Ishikawa (cell line): Measurements from ENCODE around the gene MCOLN3.

Experiments used
- CEBPB ChIP-seq: IDR thresholded peaks from 2 replicates; pipeline ENCODE4 v1.6.1; 2012
- CREB1 ChIP-seq: IDR thresholded peaks from 2 replicates; pipeline ENCODE4 v1.6.1; 2012; ENCODE audit warnings: low read depth
- EGR1 ChIP-seq: IDR thresholded peaks from 2 replicates; pipeline ENCODE4 v1.6.1; 2012
- EP300 ChIP-seq: IDR thresholded peaks from 2 replicates; pipeline ENCODE4 v1.6.1; 2012; ENCODE audit warnings: borderline replicate concordance
- FOXM1 ChIP-seq: IDR thresholded peaks from 2 replicates; pipeline ENCODE4 v1.6.1; 2012; ENCODE audit warnings: low read depth, borderline replicate concordance
- NFIC ChIP-seq: IDR thresholded peaks from 2 replicates; pipeline ENCODE4 v1.6.1; 2012
- RAD21 ChIP-seq: IDR thresholded peaks from 2 replicates; pipeline ENCODE4 v1.6.1; 2012; ENCODE audit warnings: low read depth
- REST ChIP-seq: IDR thresholded peaks from 2 replicates; pipeline ENCODE4 v1.6.1; 2012; ENCODE audit warnings: low read depth, mild to moderate bottlenecking
- TAF1 ChIP-seq: IDR thresholded peaks from 2 replicates; pipeline ENCODE4 v1.6.1; 2012; ENCODE audit warnings: low read depth, mild to moderate bottlenecking
- TCF12 ChIP-seq: IDR thresholded peaks from 2 replicates; pipeline ENCODE4 v1.6.1; 2012; ENCODE audit warnings: low read depth
- TEAD4 ChIP-seq: IDR thresholded peaks from 2 replicates; pipeline ENCODE4 v1.6.1; 2012
- YY1 ChIP-seq: IDR thresholded peaks from 2 replicates; pipeline ENCODE4 v1.6.1; 2012; ENCODE audit warnings: low read depth
- ZBTB7A ChIP-seq: IDR thresholded peaks from 2 replicates; pipeline ENCODE4 v1.6.1; 2012; ENCODE audit warnings: low read depth
- TF ChIP-seq, protein P1 (sequence below): IDR thresholded peaks from 2 replicates; pipeline ENCODE4 v1.6.1; 2012
- TF ChIP-seq, protein P2 (sequence below): IDR thresholded peaks from 2 replicates; pipeline ENCODE4 v1.6.1; 2012

MCOLN3 gene

DNA sequence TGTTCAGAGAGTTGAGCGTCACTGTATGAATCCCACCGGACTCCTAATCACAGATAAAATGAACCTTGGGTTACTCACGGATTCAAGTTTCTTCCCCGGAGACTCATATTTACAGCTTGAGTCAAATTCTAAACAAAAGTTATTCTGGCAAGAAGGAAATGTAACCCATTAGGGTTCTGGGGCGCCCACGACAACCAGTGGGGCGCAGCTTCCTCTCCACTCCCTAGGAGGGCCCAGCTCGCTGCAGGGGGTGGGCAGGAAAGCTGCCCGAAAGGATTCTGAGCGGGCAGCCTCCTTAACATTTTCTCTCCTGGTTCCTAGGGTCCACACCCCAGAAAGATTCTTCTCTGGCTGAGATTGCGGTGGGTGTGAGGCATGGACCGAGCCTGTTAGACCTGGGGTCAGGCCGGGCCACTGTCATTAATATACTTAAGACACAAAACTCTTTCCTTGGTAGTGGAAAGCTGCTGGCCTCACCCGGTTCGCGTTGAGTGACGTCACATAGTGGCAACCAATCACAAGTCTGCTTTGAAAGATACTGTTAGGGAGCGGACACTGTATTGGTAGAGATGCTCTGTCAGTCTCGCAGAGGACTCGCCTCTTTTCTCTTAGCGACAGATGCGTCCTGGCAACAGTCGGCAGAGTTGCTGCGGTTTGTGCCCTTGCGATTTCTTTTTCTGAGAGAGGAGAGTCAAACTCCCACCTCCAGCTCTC lies 13.6 kb upstream of the MCOLN3 start:
- TF ChIP-seq CREB1, result peak; percentile 71
- TF ChIP-seq, protein P1, sequence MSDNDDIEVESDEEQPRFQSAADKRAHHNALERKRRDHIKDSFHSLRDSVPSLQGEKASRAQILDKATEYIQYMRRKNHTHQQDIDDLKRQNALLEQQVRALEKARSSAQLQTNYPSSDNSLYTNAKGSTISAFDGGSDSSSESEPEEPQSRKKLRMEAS, result no peak
- 0 out of 2 replicates have a peak, but pooled peaks have one; percentile 10 for TF ChIP-seq FOXM1
- TF ChIP-seq YY1, result no peak
- no peak for TF ChIP-seq TEAD4
- TF ChIP-seq TCF12, result no peak
- no peak for TF ChIP-seq CEBPB
- TF ChIP-seq EGR1, result no peak
- TF ChIP-seq, protein P2, sequence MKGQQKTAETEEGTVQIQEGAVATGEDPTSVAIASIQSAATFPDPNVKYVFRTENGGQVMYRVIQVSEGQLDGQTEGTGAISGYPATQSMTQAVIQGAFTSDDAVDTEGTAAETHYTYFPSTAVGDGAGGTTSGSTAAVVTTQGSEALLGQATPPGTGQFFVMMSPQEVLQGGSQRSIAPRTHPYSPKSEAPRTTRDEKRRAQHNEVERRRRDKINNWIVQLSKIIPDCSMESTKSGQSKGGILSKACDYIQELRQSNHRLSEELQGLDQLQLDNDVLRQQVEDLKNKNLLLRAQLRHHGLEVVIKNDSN, result no peak
- TF ChIP-seq RAD21, result no peak

DNA sequence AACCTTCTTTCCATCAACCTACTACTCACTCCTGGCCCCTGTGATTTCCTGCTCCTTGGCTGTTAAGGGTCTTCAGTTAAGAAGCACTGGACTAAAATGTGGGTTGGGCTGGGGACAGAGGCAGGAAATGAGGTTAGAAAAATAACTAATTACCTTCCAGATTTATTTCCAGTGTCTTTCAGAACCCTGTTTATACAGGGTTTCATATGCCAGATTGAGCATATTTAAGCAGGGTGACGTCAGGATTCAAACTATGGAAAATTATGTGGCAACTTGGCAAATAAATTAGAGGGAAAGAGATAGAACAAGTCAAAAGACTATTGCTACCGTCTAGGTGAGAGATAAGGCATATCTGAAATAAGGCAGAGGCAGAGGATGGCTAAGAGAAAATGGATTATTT lies 11.7 kb upstream of the MCOLN3 start:
- TF ChIP-seq YY1, result no peak

GRCh38 chr1:85059563-85059962 lies 11.3 kb upstream of the MCOLN3 start:
- no peak for TF ChIP-seq EGR1
- no peak for TF ChIP-seq CREB1
- no peak for TF ChIP-seq TAF1
- TF ChIP-seq REST, result no peak
- TF ChIP-seq TCF12, result no peak
- no peak for TF ChIP-seq CEBPB
- no peak for TF ChIP-seq TEAD4
- TF ChIP-seq, protein P2, result no peak
- TF ChIP-seq FOXM1, result no peak
- no peak for TF ChIP-seq EP300
- TF ChIP-seq NFIC, result no peak
- no peak for TF ChIP-seq YY1

GRCh38 chr1:85058786-85059185 lies 10.5 kb upstream of the MCOLN3 start:
- TF ChIP-seq CEBPB, result no peak
- TF ChIP-seq FOXM1, result no peak
- no peak for TF ChIP-seq YY1
- no peak for TF ChIP-seq TAF1
- TF ChIP-seq TEAD4, result no peak
- TF ChIP-seq REST, result no peak
- no peak for TF ChIP-seq RAD21
- no peak for TF ChIP-seq CREB1
- no peak for TF ChIP-seq EP300
- TF ChIP-seq ZBTB7A, result no peak
- no peak for TF ChIP-seq TCF12
- TF ChIP-seq, protein P2, result no peak
- TF ChIP-seq NFIC, result no peak
- no peak for TF ChIP-seq EGR1
- TF ChIP-seq, protein P1, result no peak

- TF ChIP-seq EP300 (no peak), YY1 (no peak), CEBPB (no peak), NFIC (no peak), TAF1 (no peak), FOXM1 (no peak), RAD21 (no peak), CREB1 (no peak), ZBTB7A (no peak), REST (no peak), TEAD4 (no peak), TCF12 (no peak), EGR1 (no peak)
- TF ChIP-seq, protein P2, result no peak
- TF ChIP-seq, protein P1, result no peak
Observed at GRCh38 chr1:85058311-85058710, 10.0 kb upstream of the MCOLN3 start.
